ENCODE measurements around the gene SSTR3.

SSTR3 gene

GRCh38 chr22:37213218-37213855 lies 1.1 kb upstream of the SSTR3 start:
- H3K9ac ChIP-seq (ENCODE audit: low read length) = no peak overlapping the region
- H4K20me1 ChIP-seq (ENCODE audit: insufficient read depth, low read length) = no peaks in the 10 kb centered on the region
- H3K36me3 ChIP-seq (replicated peaks; ENCODE audit: low read depth, low read length) = peaks cover 17% of the 10 kb centered on the region
- TF ChIP-seq EZH2phosphoT487 (IDR thresholded peaks at IDR 0.05; ENCODE audit: low read depth) (no peak), CTCF (IDR thresholded peaks at IDR 0.05; ENCODE audit: low read depth, low read length) (no peak)
- no peak overlapping the region for H3K4me3 ChIP-seq (ENCODE audit: low read length)
- no peak overlapping the region for H3K27ac ChIP-seq (ENCODE audit: low read length)
- H3K79me2 ChIP-seq (ENCODE audit: low read length) = no peaks in the 10 kb centered on the region
- no peak overlapping the region for H2AFZ ChIP-seq (ENCODE audit: low read depth, low read length)
- H3K4me1 ChIP-seq (ENCODE audit: low read length) = peaks cover 11% of the 10 kb centered on the region
- H3K4me2 ChIP-seq (ENCODE audit: low read length) = no peak overlapping the region
- no peaks in the 10 kb centered on the region for H3K9me3 ChIP-seq (ENCODE audit: insufficient read depth, low read length)
- H3K27me3 ChIP-seq (ENCODE audit: low read depth, low read length) = no peaks in the 10 kb centered on the region

GRCh38 chr22:37211866-37212173 lies 457 bp downstream of the SSTR3 start:
- H3K36me3 ChIP-seq (replicated peaks; ENCODE audit: low read depth, low read length) = peaks cover 5% of the 10 kb centered on the region
- no peak overlapping the region for H3K27ac ChIP-seq (ENCODE audit: low read length)
- no peak for TF ChIP-seq EZH2phosphoT487 (IDR thresholded peaks at IDR 0.05; ENCODE audit: low read depth)
- no peak for TF ChIP-seq CTCF (IDR thresholded peaks at IDR 0.05; ENCODE audit: low read depth, low read length)
- H3K9ac ChIP-seq (ENCODE audit: low read length) = no peak overlapping the region
- H3K4me2 ChIP-seq (ENCODE audit: low read length) = no peak overlapping the region
- H4K20me1 ChIP-seq (ENCODE audit: insufficient read depth, low read length) = no peaks in the 10 kb centered on the region
- H2AFZ ChIP-seq (ENCODE audit: low read depth, low read length) = no peak overlapping the region
- H3K4me3 ChIP-seq (ENCODE audit: low read length) = no peak overlapping the region
- no peaks in the 10 kb centered on the region for H3K27me3 ChIP-seq (ENCODE audit: low read depth, low read length)
- no peaks in the 10 kb centered on the region for H3K79me2 ChIP-seq (ENCODE audit: low read length)
- peaks cover 5% of the 10 kb centered on the region for H3K4me1 ChIP-seq (ENCODE audit: low read length)
- H3K9me3 ChIP-seq (ENCODE audit: insufficient read depth, low read length) = no peaks in the 10 kb centered on the region

GRCh38 chr22:37211075-37211865 lies 1.0 kb downstream of the SSTR3 start:
- Histone ChIP-seq H3K4me2 (ENCODE audit: low read length) (no peak overlapping the region), H3K79me2 (ENCODE audit: low read length) (no peaks in the 10 kb centered on the region), H2AFZ (ENCODE audit: low read depth, low read length) (no peak overlapping the region), H3K4me3 (ENCODE audit: low read length) (no peak overlapping the region), H3K9ac (ENCODE audit: low read length) (no peak overlapping the region), H3K36me3 (replicated peaks; ENCODE audit: low read depth, low read length) (peaks cover 1% of the 10 kb centered on the region), H3K4me1 (ENCODE audit: low read length) (peaks cover 2% of the 10 kb centered on the region), H3K9me3 (ENCODE audit: insufficient read depth, low read length) (no peaks in the 10 kb centered on the region), H4K20me1 (ENCODE audit: insufficient read depth, low read length) (no peaks in the 10 kb centered on the region), H3K27ac (ENCODE audit: low read length) (no peak overlapping the region), H3K27me3 (ENCODE audit: low read depth, low read length) (no peaks in the 10 kb centered on the region)
- no peak for TF ChIP-seq EZH2phosphoT487 (IDR thresholded peaks at IDR 0.05; ENCODE audit: low read depth)
- TF ChIP-seq CTCF (IDR thresholded peaks at IDR 0.05; ENCODE audit: low read depth, low read length) = no peak

GRCh38 chr22:37210041-37210803 lies 2.1 kb downstream of the SSTR3 start:
- Histone ChIP-seq H3K9ac (ENCODE audit: low read length) (no peak overlapping the region), H3K36me3 (replicated peaks; ENCODE audit: low read depth, low read length) (no peaks in the 10 kb centered on the region), H2AFZ (ENCODE audit: low read depth, low read length) (no peak overlapping the region), H3K79me2 (ENCODE audit: low read length) (no peaks in the 10 kb centered on the region), H3K4me3 (ENCODE audit: low read length) (no peak overlapping the region), H3K27ac (ENCODE audit: low read length) (no peak overlapping the region), H3K4me2 (ENCODE audit: low read length) (no peak overlapping the region), H3K9me3 (ENCODE audit: insufficient read depth, low read length) (no peaks in the 10 kb centered on the region), H4K20me1 (ENCODE audit: insufficient read depth, low read length) (no peaks in the 10 kb centered on the region), H3K27me3 (ENCODE audit: low read depth, low read length) (no peaks in the 10 kb centered on the region), H3K4me1 (ENCODE audit: low read length) (no peaks in the 10 kb centered on the region; the same call in 1 of the 2 replicates)
- TF ChIP-seq EZH2phosphoT487 (IDR thresholded peaks at IDR 0.05; ENCODE audit: low read depth) (no peak), CTCF (IDR thresholded peaks at IDR 0.05; ENCODE audit: low read depth, low read length) (no peak)

Data from OCI-LY3 (cell line).